Stimulated activated CD4-positive, alpha-beta T cell treated with anti-CD3 and anti-CD28 coated beads, Interleukin-2, amount 100 ng/mL, for 4 hours (primary cell): ENCODE measurements around the gene VPS37D.
"Not testable (repeated sequence)": the region's sequence is repeated elsewhere in the genome, so short reads cannot be mapped to it uniquely, and the experiment has no call there.

Experiments
- DNase-seq: peaks from one replicate; pipeline ENCODE4 v3.0.0-alpha.2; 2020; ENCODE audit warnings: low read depth

Gene VPS37D

GRCh38 chr7:73667344-73668102 is at the start of gene VPS37D:
Gene VPS37D (plus strand): TSS chr7:73667831. CDS start chr7:73667959, 128 bp downstream.
- DNase-seq: peak; percentile 86

GRCh38 chr7:73618538-73618937 is 49.1 kb upstream of the VPS37D start:
- no peak for DNase-seq

- DNase-seq: not testable (repeated sequence)
These were observed 48.2 kb upstream of the VPS37D start for GRCh38 chr7:73619394-73619793.

- DNase-seq: no peak
These were observed 46.2 kb upstream of the VPS37D start for GRCh38 chr7:73621168-73622063.

- no peak for DNase-seq
These were observed 45.1 kb upstream of the VPS37D start for GRCh38 chr7:73622527-73622908.

GRCh38 chr7:73622909-73623797 is 44.5 kb upstream of the VPS37D start:
- DNase-seq: no peak

- DNase-seq: peak; percentile 36
These were observed 43.6 kb upstream of the VPS37D start, which contains the start of gene MLXIPL for GRCh38 chr7:73623798-73624668. Gene MLXIPL (minus strand): TSS chr7:73624522. CDS start chr7:73624492, 30 bp downstream.

GRCh38 chr7:73624669-73625001 is 43.0 kb upstream of the VPS37D start:
- no peak for DNase-seq

- no peak for DNase-seq
These were observed 42.4 kb upstream of the VPS37D start for GRCh38 chr7:73625276-73625675.

GRCh38 chr7:73626814-73627213 is 40.8 kb upstream of the VPS37D start:
- DNase-seq: no peak

GRCh38 chr7:73628504-73628903 is 39.1 kb upstream of the VPS37D start:
- DNase-seq: no peak

GRCh38 chr7:73631558-73631957 is 36.1 kb upstream of the VPS37D start:
- DNase-seq: no peak

GRCh38 chr7:73633323-73633722 is 34.3 kb upstream of the VPS37D start:
- DNase-seq: no peak

- DNase-seq: no peak
These were observed 33.8 kb upstream of the VPS37D start for GRCh38 chr7:73633844-73634243.

- DNase-seq: no peak
These were observed 32.0 kb upstream of the VPS37D start for GRCh38 chr7:73635428-73636200.

- no peak for DNase-seq
These were observed 28.7 kb upstream of the VPS37D start for GRCh38 chr7:73638911-73639310.

- DNase-seq: no peak
These were observed 24.8 kb upstream of the VPS37D start for GRCh38 chr7:73642834-73643233.

- DNase-seq: no peak
These were observed 22.8 kb upstream of the VPS37D start for GRCh38 chr7:73644688-73645286.

GRCh38 chr7:73645643-73646174 is 21.9 kb upstream of the VPS37D start:
- DNase-seq: no peak
